HG02973 (cell line): ENCODE data around the gene CCDC74A.
"Not testable (repeated sequence)": the region's sequence is repeated elsewhere in the genome, so short reads cannot be mapped to it uniquely, and the experiment has no call there.

Experiments
- ATAC-seq: cut with Tn5 transposase; IDR thresholded peaks from one replicate; pipeline ENCODE4 v1.9.1; 2021; ENCODE audit warnings: moderate library complexity; ENCODE audit not compliant: unreplicated experiment

CCDC74A gene

DNA sequence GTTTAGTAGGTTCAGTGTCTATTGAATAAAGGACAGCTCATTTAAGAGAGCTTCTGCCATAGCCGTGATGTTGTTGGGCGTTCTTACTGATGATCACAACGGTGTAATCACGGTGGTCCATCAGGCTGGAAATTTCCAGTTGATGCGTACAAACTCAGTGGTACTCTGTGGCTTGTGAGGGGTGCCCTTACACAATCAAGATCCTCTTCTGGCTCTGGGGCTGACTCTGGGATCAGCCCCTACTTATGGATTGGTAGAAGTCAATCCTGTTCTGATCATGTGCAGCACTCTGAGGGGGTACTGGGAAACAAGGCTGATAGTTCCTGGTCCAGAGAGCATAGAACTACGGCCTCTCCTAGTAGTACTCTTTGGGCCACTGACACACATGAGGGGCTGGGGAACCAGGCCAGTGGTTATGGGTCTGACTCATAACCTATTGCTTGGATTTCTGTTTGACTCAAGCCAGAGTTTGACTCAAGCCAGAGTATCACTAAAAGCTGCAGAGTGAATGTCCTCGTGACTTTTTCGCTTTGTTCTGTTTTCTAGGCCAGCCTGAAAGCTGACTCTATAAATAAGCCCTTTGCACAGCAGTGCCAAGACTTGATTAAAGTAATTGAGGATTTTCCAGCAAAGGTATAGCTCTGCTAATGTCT, 29.2 kb upstream of the CCDC74A start:
- peak; percentile 92 for ATAC-seq

DNA sequence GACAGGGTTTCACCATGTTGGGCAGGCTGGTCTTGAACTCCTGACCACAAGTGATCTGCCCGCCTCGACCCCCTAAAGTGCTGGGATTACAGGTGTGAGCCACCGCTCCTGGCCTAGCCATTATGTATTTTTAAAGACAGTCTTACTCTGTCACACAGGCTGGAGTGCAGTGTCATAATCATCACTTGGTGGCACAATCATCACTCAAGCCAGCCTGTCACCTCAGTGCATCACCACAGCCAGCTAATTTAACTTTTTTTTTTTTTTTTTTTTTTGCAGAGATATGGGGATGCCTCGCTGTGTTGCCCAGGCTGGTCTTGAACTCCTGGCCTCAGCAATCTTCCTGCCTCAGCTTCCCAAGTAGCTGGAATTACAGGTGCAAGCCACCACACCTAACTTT, 24.1 kb upstream of the CCDC74A start:
- ATAC-seq: not testable (repeated sequence)

DNA sequence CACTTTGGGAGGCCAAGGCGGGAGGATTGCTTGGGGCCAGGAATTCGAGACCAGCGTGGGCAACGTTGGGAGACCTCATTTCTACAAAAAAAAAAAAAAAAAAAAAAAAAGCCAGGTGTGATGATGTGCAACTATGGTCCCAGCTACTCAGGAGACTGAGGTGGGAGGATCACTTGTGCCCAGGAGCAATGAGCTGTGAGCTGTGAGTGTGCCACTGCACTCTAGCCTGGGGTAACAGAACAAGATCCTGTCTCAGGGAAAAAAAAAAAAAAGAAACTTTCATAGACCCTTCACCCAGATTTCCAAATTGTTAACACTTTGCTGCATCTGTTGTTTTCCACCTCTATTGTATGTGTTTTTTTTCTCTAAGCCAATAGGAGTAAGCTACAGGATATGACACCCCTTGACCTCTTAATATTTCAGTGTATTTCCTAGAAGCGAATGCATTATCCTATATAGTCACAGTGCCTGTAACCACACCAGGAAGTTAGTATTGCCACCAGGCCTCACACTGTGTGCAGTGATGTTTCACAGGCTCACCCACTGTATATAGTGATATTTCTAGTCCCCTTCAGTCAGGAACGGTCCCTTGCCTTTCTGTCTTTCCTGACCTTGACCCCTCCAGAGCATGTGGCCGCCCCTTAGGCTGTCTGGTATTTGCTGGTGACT, 23.5 kb upstream of the CCDC74A start:
- ATAC-seq: not testable (repeated sequence)

GRCh38 chr2:131509615-131510014, 18.1 kb upstream of the CCDC74A start:
- ATAC-seq: no peak

DNA sequence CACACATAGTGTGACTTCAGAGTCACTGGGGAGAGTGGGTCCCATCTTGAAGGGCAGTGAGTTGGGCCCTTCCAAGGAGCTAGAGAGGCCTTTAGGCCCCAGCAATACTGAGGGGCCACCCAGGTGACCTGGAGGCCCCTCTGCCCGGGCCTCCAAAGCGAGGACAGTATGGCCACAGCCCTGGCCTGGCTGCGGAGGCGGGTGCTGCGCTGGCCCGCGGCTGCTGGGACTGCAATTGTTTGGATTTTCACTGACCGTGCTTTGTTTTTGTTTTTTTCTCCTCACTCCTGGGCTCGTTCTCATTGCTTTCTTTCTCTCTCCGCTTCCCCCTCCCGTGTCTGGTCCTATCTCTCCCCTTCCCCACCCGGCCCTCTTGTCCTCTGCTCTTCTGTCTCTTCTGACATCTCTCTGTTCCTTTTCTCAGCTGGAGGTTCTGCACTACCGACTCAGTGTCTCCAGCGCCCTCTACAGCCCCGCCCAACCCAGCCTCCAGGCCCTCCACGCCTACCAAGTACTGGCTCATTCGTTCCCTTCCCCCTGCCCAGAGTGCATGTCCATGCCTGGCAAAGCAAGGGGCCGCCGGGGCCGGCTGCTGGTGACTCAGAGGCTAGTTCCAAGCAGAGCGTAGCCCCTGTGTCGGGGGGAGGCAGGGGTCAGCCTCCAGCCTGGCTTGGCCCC, 16.3 kb upstream of the CCDC74A start:
- not testable (repeated sequence) for ATAC-seq

DNA sequence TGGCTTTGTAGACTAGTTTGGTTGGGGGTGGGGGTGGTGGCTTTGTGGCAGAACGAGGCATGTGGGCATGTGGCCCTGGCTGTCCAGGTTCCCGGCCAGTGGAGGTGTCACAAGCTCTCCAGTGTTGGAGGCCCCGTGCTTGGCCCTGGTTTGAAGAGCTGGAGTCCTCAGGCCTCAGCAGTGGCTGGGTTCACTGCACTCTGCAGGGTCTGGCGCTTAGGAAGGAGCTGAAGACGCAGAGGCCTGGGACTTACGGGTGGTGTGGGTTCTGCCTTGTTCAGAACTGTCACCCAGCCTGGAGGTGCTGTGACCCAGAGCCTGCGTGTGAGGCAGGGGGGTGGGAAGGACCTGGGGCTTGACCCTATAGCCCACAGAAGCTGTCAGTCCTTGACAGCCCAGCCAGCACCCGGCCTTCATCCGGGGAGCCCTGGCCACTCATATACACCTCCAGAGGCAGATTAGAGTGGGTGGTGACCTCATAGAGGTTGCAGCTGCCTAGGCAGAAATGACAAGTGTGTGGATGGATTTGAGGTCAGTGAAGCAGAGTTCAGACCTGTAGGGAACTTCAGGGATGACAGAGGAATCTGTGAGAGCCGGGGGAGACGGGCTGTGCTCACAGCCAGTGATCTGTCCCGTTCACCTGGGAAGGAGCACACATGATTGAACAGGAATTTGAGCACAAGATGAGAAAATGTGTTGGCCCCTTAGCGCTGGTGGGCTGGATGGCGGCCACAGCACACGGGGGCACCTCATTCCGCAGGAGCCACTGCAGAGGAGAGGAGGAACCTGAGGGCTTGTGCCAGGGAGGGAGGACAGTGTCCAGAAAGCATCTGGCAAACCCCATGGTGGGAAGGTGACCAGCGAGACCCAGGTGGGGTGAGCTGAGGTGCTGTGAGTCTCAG, 15.5 kb upstream of the CCDC74A start:
- ATAC-seq: not testable (repeated sequence)

GRCh38 chr2:131514408-131515166, 13.1 kb upstream of the CCDC74A start:
- ATAC-seq: peak; percentile 80

DNA sequence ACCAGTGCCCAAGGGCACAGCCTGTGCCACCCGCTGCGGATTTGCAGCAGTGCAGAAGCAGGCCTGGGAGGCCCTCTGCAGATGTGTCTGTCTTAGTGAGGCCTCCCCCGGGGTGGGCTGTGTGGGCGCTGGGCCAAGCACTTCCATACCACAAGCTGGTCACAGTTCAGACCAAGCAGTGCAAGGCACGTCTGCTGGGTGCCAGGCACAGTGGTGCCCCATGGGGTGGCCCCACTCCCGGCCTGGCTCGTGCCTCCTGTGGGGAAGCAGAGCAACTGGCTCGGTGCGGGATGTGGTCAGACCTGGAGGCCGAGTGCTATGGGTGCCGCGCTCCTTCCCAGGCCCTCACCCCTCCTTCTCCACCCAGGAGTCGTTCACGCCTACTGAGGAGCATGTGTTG, 12.5 kb upstream of the CCDC74A start:
- not testable (repeated sequence) for ATAC-seq

DNA sequence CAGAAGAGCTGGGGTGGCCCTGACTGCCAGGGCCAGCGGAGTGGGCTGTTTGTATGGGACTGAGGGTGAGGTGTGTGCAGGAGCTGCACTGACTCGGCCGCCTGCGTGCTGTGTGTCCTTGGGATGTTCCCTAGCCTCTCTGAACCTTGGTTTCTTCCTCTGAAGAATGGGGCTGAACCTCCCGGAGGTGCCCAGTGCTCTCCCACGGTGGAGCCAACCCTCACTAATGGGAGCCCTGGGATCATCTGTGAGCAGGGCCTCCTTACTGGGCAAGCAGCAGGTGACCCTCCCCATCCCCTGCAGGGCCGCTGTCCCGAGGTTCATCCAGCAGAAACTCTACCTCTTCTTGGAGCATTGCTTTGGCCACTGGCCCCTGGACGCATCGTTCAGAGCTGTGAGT, 11.7 kb upstream of the CCDC74A start:
- ATAC-seq: no peak

GRCh38 chr2:131516621-131517020, 11.1 kb upstream of the CCDC74A start:
- ATAC-seq: not testable (repeated sequence)

DNA sequence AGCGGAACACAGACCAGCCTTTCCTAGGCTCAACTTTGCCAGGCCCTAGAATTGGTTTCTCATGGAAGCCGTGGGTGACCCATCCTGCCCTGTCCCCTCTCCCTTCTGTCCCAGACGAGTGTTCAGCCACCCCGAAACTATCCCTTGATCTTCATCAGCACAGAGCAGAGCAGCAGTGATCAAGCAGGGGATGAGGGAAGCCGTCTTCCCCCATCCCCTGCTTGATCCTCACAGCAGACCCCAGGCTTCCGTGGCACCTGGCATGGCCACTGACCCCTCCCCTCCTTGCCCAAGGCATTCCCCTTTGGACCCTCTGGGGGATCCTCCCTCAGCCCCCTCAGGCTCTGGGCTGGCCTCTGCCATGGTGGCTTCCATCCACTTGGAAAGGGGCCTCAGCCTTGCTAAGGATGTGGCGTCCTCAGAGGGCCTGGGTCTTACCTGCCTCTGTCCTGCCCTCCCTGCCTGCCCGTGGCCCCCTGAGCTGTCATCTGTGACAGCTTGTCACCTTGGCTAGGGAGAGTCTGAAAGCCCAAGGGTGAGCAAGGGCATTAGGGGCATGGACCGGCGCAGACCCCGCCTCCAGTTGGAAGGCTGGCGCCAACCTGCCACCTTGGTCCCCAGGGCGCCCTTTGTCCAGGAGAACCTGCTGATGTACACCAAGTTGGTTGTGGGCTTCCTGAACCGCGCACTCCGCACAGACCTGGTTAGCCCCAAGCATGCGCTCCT, 10.4 kb upstream of the CCDC74A start:
- no peak for ATAC-seq

DNA sequence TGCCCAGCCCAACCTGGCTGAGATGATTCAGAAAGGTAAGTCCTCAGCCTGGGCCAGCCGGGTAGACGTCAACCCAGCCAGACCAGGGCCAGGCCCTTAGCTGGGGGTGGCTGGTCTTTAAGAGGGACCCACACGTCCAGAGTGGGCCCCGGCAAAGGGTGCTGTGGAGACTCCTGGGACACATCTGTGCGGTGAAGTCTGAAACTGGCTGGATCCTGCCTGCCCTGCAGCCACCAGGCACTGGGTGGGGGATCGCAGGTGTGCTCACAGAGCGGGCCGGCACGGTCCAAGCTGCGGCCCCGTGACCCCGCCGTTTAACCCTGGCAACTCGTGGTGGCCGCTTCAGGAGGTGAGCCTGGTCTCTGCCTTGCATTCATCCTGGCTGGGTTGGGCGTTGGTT, 9.8 kb upstream of the CCDC74A start:
- not testable (repeated sequence) for ATAC-seq

DNA sequence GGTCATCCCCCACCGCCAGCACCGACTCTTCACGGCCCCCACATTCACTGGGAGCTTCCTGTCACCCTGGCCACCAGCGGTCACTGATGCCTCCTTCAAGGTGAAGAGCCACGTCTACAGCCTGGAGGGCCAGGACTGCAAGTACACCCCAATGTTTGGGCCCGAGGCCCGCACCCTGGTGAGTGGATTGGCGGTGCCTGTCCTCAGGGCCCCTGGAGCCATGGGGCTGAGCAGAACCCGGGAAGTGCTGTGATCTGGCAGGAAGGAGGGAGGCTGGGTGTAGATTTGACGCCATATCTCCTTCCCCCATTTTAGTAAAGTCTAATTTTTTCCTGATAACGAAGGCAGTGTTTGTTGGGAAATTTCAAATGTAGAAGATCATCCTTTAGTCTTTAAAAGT, 9.2 kb upstream of the CCDC74A start:
- ATAC-seq: not testable (repeated sequence)

GRCh38 chr2:131519466-131519865, 8.2 kb upstream of the CCDC74A start:
- no peak for ATAC-seq

- not testable (repeated sequence) for ATAC-seq
These were observed 7.7 kb upstream of the CCDC74A start for GRCh38 chr2:131519871-131520470.

DNA sequence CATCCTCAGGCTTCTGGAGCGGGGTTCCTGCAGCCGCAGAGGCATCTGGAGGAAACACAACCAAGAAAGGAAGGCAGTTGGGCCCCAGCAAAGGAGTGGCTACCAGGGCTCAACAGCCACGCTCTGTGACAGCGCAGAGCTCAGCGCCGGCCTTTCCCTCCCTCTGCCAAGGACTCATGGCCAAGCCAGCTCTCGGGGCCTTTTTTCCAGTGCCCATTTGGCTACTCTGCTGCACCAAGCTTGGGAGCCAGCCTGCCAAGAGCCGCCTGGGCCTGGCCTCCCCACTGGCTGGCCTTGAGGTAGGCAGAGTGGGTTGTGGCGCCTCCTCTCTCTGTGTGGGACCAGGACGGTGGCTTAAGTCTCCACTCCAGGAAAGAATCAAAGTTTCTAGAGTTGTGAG, 7.2 kb upstream of the CCDC74A start:
- ATAC-seq: no peak

DNA sequence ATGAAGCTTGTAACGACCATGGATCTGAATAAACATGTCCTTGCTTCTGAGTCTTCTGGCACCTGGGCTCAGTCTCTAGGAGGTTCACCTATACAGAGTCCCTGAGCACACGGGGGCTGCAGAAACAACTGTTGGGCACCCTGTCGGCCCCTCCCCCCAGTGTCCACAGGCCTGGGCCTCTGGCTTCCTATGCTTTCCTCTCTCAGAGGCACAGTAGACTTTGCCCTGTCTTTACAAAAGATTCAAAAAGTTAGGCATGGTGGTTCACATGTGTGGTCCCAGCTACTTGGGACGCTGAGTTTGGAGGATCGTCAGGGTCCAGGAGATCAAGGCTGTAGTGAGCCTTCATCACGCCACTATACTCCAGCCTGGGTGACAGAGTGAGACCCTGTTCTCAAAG, 6.2 kb upstream of the CCDC74A start:
- ATAC-seq: not testable (repeated sequence)

- no peak for ATAC-seq
These were observed 5.5 kb upstream of the CCDC74A start for GRCh38 chr2:131521961-131522781.
